GM21360 (cell line): ENCODE results near the gene NOXO1.
"Not testable (repeated sequence)": the region's sequence is repeated elsewhere in the genome, so short reads cannot be mapped to it uniquely, and the experiment has no call there.

ENCODE experiments used
- ATAC-seq: cut with Tn5 transposase; IDR thresholded peaks from one replicate; pipeline ENCODE4 v1.9.1; 2021; ENCODE audit warnings: mild to moderate bottlenecking, moderate library complexity; ENCODE audit not compliant: unreplicated experiment

The NOXO1 gene

GRCh38 chr16:1942810-1943726 is 38.2 kb downstream of the NOXO1 start, which contains the start of gene MSRB1:
TSS of gene MSRB1 (minus strand) at chr16:1943199. CDS start at chr16:1943156, 43 bp downstream.
- ATAC-seq = peak; percentile 79

- ATAC-seq = no peak
Observed at GRCh38 chr16:1942047-1942809, 39.0 kb downstream of the NOXO1 start.

GRCh38 chr16:1941162-1942046 is 39.9 kb downstream of the NOXO1 start:
- ATAC-seq = no peak

- no peak for ATAC-seq
Observed at GRCh38 chr16:1940273-1941161, 40.8 kb downstream of the NOXO1 start.

- ATAC-seq = not testable (repeated sequence)
Observed at GRCh38 chr16:1939833-1940232, 41.4 kb downstream of the NOXO1 start.

- ATAC-seq = no peak
Observed at GRCh38 chr16:1938910-1939309, 42.4 kb downstream of the NOXO1 start.

GRCh38 chr16:1938316-1938715 is 43.0 kb downstream of the NOXO1 start:
- ATAC-seq = no peak

- no peak for ATAC-seq
Observed at GRCh38 chr16:1936945-1937479, 44.3 kb downstream of the NOXO1 start.

- ATAC-seq = no peak
Observed at GRCh38 chr16:1933097-1933661, 48.1 kb downstream of the NOXO1 start.

- no peak for ATAC-seq
Observed at GRCh38 chr16:1932050-1933028, 48.9 kb downstream of the NOXO1 start.

GRCh38 chr16:1930338-1930720 is 50.9 kb downstream of the NOXO1 start:
- ATAC-seq = no peak

- peak; percentile 90 for ATAC-seq
Observed at GRCh38 chr16:1929578-1930337, 51.5 kb downstream of the NOXO1 start.

GRCh38 chr16:1929105-1929504 is 52.2 kb downstream of the NOXO1 start:
- ATAC-seq = no peak
